Activated T-cell treated with anti-CD3 and anti-CD28 coated beads, Interleukin-2, amount 50 U/mL, for 4 hours (primary cell): ENCODE results near the gene STX7. TPM values are rescaled to one million over a fixed set of nuclear protein-coding genes. Genes with fewer than 3 reads are reported as not detected.
A peak's percentile ranks its signal among the peaks of the same experiment; 100 is the strongest.
"Not testable (repeated sequence)": the region's sequence is repeated elsewhere in the genome, so short reads cannot be mapped to it uniquely, and the experiment has no call there.

Source experiments
- ATAC-seq, 2 donors: fragments of 200-7000 bp; cut with Tn5 transposase; one replicate each; pipeline ENCODE4 v1.10.0; 2021
- DNase-seq: peaks from one replicate; pipeline ENCODE4 v3.0.0-alpha.2; 2020
- H3K27me3 Mint-ChIP-seq: one replicate; pipeline ENCODE4 v1.8.0; 2021; ENCODE audit warnings: low read depth, mixed read lengths
- H3K36me3 Mint-ChIP-seq: one replicate; pipeline ENCODE4 v1.8.0; 2022; ENCODE audit warnings: mixed read lengths; ENCODE audit not compliant: insufficient read depth
- H3K4me1 Mint-ChIP-seq: one replicate; pipeline ENCODE4 v1.8.0; 2021; ENCODE audit warnings: low read depth, mixed read lengths
- H3K4me3 Mint-ChIP-seq: one replicate; pipeline ENCODE4 v1.8.0; 2021; ENCODE audit warnings: mild to moderate bottlenecking, moderate library complexity, mixed read lengths
- H3K9me3 Mint-ChIP-seq: one replicate; pipeline ENCODE4 v1.8.0; 2021; ENCODE audit warnings: mixed read lengths
- total RNA-seq, 3 donors: library from RNA; stranded (reverse); gene quantifications; one replicate each; pipeline ENCODE4 v1.2.1, GENCODE V29; 2021

Gene STX7, protein sequence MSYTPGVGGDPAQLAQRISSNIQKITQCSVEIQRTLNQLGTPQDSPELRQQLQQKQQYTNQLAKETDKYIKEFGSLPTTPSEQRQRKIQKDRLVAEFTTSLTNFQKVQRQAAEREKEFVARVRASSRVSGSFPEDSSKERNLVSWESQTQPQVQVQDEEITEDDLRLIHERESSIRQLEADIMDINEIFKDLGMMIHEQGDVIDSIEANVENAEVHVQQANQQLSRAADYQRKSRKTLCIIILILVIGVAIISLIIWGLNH
- 10 to 100 TPM in 1 of 3 donors, 1 to 10 TPM in 2; 6.7 to 11.0 (median 7.9) TPM for total RNA-seq

- Mint-ChIP-seq H3K36me3 (peaks cover 7% of the 10 kb centered on the region), H3K4me3 (peak within 1 kb of the TSS; percentile 93), H3K9me3 (no peaks in the 10 kb centered on the region), H3K4me1 (peaks cover 41% of the 10 kb centered on the region), H3K27me3 (no peaks in the 10 kb centered on the region)
- peak; percentile 97 for ATAC-seq
- peak; percentile 78 for DNase-seq
Measured at GRCh38 chr6:132512638-132513632, at the start of gene STX7. Gene STX7 (minus strand): TSS chr6:132513116. CDS start chr6:132503530, 9,586 bp downstream.

DNA sequence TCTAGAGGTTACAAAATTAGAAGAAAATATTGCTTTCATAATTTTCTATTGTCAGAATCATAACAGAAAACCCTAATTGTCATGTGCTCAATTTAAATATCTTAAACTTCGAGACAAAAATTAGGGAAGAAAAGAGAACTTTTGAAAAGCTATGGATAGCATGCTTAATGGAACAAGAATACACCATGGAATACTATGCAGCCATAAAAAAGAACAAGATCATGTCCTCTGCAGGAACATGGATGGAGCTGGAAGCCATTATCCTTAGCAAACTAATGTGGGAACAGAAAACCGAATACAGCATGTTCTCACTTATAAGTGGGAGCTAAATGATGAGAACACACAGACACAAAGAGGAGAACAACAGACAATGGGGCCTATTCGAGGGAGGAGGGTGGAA is 47.2 kb upstream of the STX7 start:
- H3K36me3 Mint-ChIP-seq, H3K4me1 Mint-ChIP-seq, H3K4me3 Mint-ChIP-seq, H3K9me3 Mint-ChIP-seq, DNase-seq, ATAC-seq: not testable (repeated sequence)
- H3K27me3 Mint-ChIP-seq = peaks cover 20% of the 10 kb centered on the region

DNA sequence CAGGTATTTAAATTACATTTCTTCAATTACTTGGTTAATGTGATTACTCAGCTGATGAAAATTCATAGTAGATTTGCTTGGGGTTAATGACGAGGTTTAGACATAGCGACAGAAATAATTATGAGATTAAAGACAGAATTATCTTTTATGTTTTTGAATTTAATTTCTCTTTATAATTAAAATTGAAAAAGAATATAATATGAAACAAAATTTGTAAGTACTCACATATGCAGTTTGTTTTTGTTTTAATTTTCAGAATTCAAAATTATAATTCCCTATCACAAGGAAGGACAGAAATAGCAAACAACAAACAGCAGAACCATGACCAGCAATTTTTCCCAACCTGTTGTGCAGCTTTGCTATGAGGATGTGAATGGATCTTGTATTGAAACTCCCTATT is 39.5 kb upstream of the STX7 start, which contains the start of gene TAAR8:
Gene TAAR8, plus strand, starts transcription at position 301 of the 400 bp plus-strand sequence. Its CDS starts 21 bp downstream, at position 322.
- Mint-ChIP-seq H3K9me3 (no peaks in the 10 kb centered on the region), H3K27me3 (peaks cover 27% of the 10 kb centered on the region), H3K4me1 (no peaks in the 10 kb centered on the region), H3K4me3 (no peak within 1 kb of the TSS), H3K36me3 (no peaks in the 10 kb centered on the region)
- ATAC-seq (no peak), DNase-seq (no peak)

- Mint-ChIP-seq H3K4me3 (no peak overlapping the region), H3K4me1 (no peaks in the 10 kb centered on the region), H3K36me3 (no peaks in the 10 kb centered on the region), H3K9me3 (no peaks in the 10 kb centered on the region), H3K27me3 (peaks cover 22% of the 10 kb centered on the region)
- no peak for ATAC-seq
- DNase-seq = no peak
Measured at GRCh38 chr6:132551214-132551613, 38.3 kb upstream of the STX7 start.

DNA sequence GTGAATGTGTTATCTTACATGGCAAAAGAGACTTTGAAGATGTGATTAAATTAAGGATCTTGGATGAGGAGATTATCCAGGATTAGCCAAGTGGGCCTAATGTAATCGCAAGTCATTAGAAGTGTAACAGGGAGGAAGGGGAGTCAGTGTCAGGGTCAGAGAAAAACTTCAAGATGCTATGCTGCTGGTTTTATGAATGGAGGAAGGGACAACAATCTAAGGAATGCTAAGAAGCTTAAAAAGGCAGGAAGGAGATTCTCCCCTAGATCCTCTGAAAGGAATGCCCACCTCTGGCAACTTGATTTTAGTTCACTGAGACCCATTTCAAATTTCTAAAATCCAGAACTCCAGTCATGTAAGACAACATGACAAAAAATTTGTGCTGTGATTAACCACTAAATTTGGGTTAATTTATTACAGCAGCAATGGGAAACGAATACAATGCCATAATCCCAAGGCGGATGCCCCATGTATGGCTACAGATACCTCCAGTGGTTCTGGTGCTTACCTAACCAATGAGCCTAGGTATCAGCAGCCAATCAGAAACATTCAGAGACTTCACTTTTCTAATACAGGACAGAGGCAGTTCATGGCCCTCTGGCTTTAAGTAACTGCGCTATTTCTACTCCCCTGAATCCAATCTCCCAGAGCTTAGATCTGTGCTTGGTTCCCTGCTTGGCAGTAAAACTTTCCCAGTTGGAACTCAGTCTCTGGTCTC is 36.0 kb upstream of the STX7 start:
- Mint-ChIP-seq H3K9me3 (no peaks in the 10 kb centered on the region), H3K4me3 (no peak overlapping the region), H3K36me3 (no peaks in the 10 kb centered on the region), H3K4me1 (no peaks in the 10 kb centered on the region), H3K27me3 (peaks cover 25% of the 10 kb centered on the region)
- ATAC-seq = no peak
- no peak for DNase-seq

- no peak for ATAC-seq
Measured at GRCh38 chr6:132544826-132545225, 31.9 kb upstream of the STX7 start.

GRCh38 chr6:132537977-132538376 is 25.1 kb upstream of the STX7 start, which contains the start of gene TAAR9:
Gene TAAR9 (plus strand): TSS chr6:132538277. CDS start chr6:132538290, 13 bp downstream.
- no peaks in the 10 kb centered on the region for H3K4me1 Mint-ChIP-seq
- no peaks in the 10 kb centered on the region for H3K36me3 Mint-ChIP-seq
- ATAC-seq (no peak), DNase-seq (no peak)
- peaks cover 24% of the 10 kb centered on the region for H3K27me3 Mint-ChIP-seq
- H3K9me3 Mint-ChIP-seq = peaks cover 5% of the 10 kb centered on the region
- no peak within 1 kb of the TSS for H3K4me3 Mint-ChIP-seq

More at GRCh38 chr6:132544826-132545225, 31.9 kb upstream of the STX7 start:
- no peaks in the 10 kb centered on the region for H3K4me1 Mint-ChIP-seq
- no peaks in the 10 kb centered on the region for H3K36me3 Mint-ChIP-seq
- DNase-seq = no peak
- H3K27me3 Mint-ChIP-seq = peaks cover 31% of the 10 kb centered on the region
- H3K9me3 Mint-ChIP-seq = no peaks in the 10 kb centered on the region
- no peak overlapping the region for H3K4me3 Mint-ChIP-seq

- Mint-ChIP-seq H3K4me1 (no peaks in the 10 kb centered on the region), H3K36me3 (no peaks in the 10 kb centered on the region), H3K9me3 (peaks cover 5% of the 10 kb centered on the region), H3K4me3 (no peak overlapping the region), H3K27me3 (peaks cover 24% of the 10 kb centered on the region)
- ATAC-seq = no peak
- no peak for DNase-seq
Measured at GRCh38 chr6:132537145-132537544, 24.2 kb upstream of the STX7 start.

DNA sequence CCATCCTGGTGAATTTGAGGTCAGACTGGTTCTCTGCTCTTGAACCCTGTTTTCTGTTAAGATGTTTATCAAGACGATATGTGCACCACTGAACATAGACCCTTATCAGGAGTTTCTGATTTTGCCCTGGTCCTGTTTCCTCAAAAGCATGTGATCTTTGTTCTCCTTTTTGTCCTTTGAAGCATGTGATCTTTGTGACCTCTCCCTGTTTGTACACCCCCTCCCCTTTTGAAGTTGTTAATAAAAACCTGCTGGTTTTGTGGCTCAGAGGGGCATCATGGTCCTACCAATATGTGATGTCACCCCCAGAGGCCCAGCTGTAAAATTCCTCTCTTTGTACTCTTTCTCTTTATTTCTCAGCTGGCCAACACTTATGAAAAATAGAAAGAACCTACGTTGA is 21.6 kb upstream of the STX7 start:
- H3K4me3 Mint-ChIP-seq, H3K4me1 Mint-ChIP-seq, H3K9me3 Mint-ChIP-seq, DNase-seq, H3K36me3 Mint-ChIP-seq, ATAC-seq: not testable (repeated sequence)
- H3K27me3 Mint-ChIP-seq = peaks cover 17% of the 10 kb centered on the region

DNA sequence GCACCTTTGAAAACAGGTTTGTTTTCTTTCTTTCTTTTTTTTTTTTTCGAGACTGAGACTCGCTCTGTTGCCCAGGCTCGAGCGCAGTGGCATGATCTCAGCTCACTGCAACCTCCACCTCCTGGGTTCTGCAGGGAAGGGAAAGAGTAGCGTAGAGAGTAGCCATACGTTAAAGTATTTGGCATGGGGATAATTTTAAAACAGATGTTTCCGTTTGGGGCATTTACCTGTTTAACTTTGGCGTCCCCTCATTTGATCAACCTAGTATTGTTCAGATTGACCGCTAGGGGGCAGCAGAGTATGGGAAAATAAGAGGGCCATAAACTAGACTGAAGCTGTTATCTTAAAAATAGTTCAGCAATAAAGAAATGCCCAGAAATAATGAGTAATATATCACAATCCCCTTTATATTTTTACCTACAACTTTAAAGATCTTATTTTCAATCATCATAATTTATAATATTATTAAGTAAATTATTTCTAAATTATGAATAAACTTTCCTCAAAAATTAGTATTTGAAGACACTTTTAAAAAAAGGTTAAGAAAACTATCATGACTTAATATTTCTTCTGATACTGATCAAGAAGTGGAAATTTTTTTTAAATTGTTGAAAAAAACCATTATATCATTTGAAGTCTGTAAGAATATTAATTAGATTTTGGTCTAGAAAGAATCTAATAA is 17.5 kb upstream of the STX7 start:
- Mint-ChIP-seq H3K9me3 (peaks cover 5% of the 10 kb centered on the region), H3K4me1 (no peaks in the 10 kb centered on the region), H3K27me3 (peaks cover 20% of the 10 kb centered on the region), H3K36me3 (no peaks in the 10 kb centered on the region), H3K4me3 (no peak overlapping the region)
- DNase-seq = peak; percentile 63
- peak; percentile 60 to 73 for ATAC-seq

- DNase-seq (no peak), ATAC-seq (no peak)
- no peaks in the 10 kb centered on the region for H3K36me3 Mint-ChIP-seq
- no peaks in the 10 kb centered on the region for H3K9me3 Mint-ChIP-seq
- peaks cover 31% of the 10 kb centered on the region for H3K27me3 Mint-ChIP-seq
- no peak overlapping the region for H3K4me3 Mint-ChIP-seq
- H3K4me1 Mint-ChIP-seq = no peaks in the 10 kb centered on the region
Measured at GRCh38 chr6:132527791-132528190, 14.9 kb upstream of the STX7 start.

GRCh38 chr6:132526461-132526860 is 13.5 kb upstream of the STX7 start:
- Mint-ChIP-seq H3K4me3 (no peak overlapping the region), H3K36me3 (no peaks in the 10 kb centered on the region), H3K9me3 (no peaks in the 10 kb centered on the region), H3K4me1 (no peaks in the 10 kb centered on the region), H3K27me3 (peaks cover 31% of the 10 kb centered on the region)
- no peak for ATAC-seq
- DNase-seq = no peak

DNA sequence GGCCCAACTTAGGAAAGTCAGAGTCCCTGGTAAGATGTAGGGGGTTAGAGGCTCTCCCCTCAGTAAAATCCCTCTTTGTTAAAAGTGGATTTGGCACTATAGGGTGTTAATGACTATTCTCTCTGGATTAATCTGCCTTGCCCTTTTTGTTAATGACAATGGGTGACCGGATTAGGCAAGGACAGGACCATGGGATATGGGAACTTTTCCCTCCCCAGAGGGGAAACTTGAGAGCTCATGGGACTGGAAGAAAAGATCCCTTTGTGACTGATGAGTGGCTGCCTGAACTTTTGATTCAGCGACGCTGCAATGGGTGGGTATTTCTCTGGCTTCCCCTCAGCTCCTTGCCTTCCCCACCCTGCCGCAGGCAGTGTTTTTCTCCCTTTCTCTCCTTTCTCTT is 12.9 kb upstream of the STX7 start:
- DNase-seq (no peak), ATAC-seq (no peak)
- no peaks in the 10 kb centered on the region for H3K4me1 Mint-ChIP-seq
- H3K27me3 Mint-ChIP-seq = peaks cover 32% of the 10 kb centered on the region
- H3K36me3 Mint-ChIP-seq = no peaks in the 10 kb centered on the region
- H3K4me3 Mint-ChIP-seq = no peak overlapping the region
- H3K9me3 Mint-ChIP-seq = no peaks in the 10 kb centered on the region
